KMS-11 (cell line): ENCODE measurements around the gene RNF215.

Experiments used
- H2AFZ ChIP-seq: fragments of 200-600 bp; sonication (generic); 2 replicates; pipeline ENCODE4 v1.6.1; 2016; ENCODE audit warnings: antibody characterized with exemption, mixed run types, low read depth
- H3K27ac ChIP-seq: fragments of 200-600 bp; sonication (generic); 2 replicates; pipeline ENCODE4 v1.6.1; 2016; ENCODE audit warnings: mild to moderate bottlenecking, mixed run types
- H3K27me3 ChIP-seq: fragments of 200-600 bp; sonication (generic); 2 replicates; pipeline ENCODE4 v1.6.1; 2017; ENCODE audit warnings: mild to moderate bottlenecking, low read depth, mixed run types, moderate library complexity; ENCODE audit not compliant: insufficient read depth
- H3K36me3 ChIP-seq: fragments of 200-600 bp; sonication (generic); 2 replicates; pipeline ENCODE4 v1.6.1; 2017; ENCODE audit warnings: mild to moderate bottlenecking, mixed run types; ENCODE audit not compliant: insufficient read depth
- H3K4me1 ChIP-seq: fragments of 200-600 bp; sonication (generic); 2 replicates; pipeline ENCODE4 v1.6.1; 2016; ENCODE audit warnings: mild to moderate bottlenecking, low read depth, mixed run types; ENCODE audit not compliant: poor library complexity, severe bottlenecking
- H3K4me2 ChIP-seq: fragments of 200-600 bp; sonication (generic); 2 replicates; pipeline ENCODE4 v1.7.0; 2016; ENCODE audit warnings: mild to moderate bottlenecking, mixed run types
- H3K4me3 ChIP-seq: fragments of 200-600 bp; sonication (generic); IDR thresholded peaks from 2 replicates; pipeline ENCODE4 v1.6.1; 2017; ENCODE audit warnings: low read depth, low read length, mixed read lengths; ENCODE audit not compliant: insufficient read depth
- H3K79me2 ChIP-seq: fragments of 200-600 bp; sonication (generic); 2 replicates; pipeline ENCODE4 v1.6.1; 2016; ENCODE audit warnings: low read depth, mixed run types; ENCODE audit not compliant: insufficient read depth
- H3K9ac ChIP-seq: fragments of 200-600 bp; sonication (generic); 2 replicates; pipeline ENCODE4 v1.6.1; 2016; ENCODE audit warnings: mild to moderate bottlenecking, mixed run types
- H4K20me1 ChIP-seq: fragments of 200-600 bp; sonication (generic); 2 replicates; pipeline ENCODE4 v1.6.1; 2016; ENCODE audit warnings: mild to moderate bottlenecking, mixed run types; ENCODE audit not compliant: insufficient read depth
- TF ChIP-seq, protein P1 (sequence below): fragments of 200-600 bp; sonication (generic); conservative IDR thresholded peaks from 2 replicates; pipeline ENCODE4 v1.6.1; 2017; ENCODE audit warnings: low read depth, mild to moderate bottlenecking, antibody characterized with exemption, low read length, moderate library complexity, mixed read lengths

Gene RNF215

GRCh38 chr22:30422481-30423300 lies 35.5 kb upstream of the RNF215 start:
- TF ChIP-seq, protein P1, sequence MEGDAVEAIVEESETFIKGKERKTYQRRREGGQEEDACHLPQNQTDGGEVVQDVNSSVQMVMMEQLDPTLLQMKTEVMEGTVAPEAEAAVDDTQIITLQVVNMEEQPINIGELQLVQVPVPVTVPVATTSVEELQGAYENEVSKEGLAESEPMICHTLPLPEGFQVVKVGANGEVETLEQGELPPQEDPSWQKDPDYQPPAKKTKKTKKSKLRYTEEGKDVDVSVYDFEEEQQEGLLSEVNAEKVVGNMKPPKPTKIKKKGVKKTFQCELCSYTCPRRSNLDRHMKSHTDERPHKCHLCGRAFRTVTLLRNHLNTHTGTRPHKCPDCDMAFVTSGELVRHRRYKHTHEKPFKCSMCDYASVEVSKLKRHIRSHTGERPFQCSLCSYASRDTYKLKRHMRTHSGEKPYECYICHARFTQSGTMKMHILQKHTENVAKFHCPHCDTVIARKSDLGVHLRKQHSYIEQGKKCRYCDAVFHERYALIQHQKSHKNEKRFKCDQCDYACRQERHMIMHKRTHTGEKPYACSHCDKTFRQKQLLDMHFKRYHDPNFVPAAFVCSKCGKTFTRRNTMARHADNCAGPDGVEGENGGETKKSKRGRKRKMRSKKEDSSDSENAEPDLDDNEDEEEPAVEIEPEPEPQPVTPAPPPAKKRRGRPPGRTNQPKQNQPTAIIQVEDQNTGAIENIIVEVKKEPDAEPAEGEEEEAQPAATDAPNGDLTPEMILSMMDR = no peak
- peak overlapping the region; percentile 38 for H3K4me2 ChIP-seq
- peaks cover 28% of the 10 kb centered on the region for H3K4me1 ChIP-seq
- H4K20me1 ChIP-seq = no peaks in the 10 kb centered on the region
- peak overlapping the region; percentile 85 for H3K9ac ChIP-seq
- H3K27ac ChIP-seq = peak overlapping the region; percentile 66
- no peaks in the 10 kb centered on the region for H3K27me3 ChIP-seq
- no peak overlapping the region for H3K4me3 ChIP-seq
- H3K79me2 ChIP-seq = no peaks in the 10 kb centered on the region; the same call in 1 of the 2 replicates
- no peaks in the 10 kb centered on the region for H3K36me3 ChIP-seq
- peak overlapping the region; percentile 100 for H2AFZ ChIP-seq

DNA sequence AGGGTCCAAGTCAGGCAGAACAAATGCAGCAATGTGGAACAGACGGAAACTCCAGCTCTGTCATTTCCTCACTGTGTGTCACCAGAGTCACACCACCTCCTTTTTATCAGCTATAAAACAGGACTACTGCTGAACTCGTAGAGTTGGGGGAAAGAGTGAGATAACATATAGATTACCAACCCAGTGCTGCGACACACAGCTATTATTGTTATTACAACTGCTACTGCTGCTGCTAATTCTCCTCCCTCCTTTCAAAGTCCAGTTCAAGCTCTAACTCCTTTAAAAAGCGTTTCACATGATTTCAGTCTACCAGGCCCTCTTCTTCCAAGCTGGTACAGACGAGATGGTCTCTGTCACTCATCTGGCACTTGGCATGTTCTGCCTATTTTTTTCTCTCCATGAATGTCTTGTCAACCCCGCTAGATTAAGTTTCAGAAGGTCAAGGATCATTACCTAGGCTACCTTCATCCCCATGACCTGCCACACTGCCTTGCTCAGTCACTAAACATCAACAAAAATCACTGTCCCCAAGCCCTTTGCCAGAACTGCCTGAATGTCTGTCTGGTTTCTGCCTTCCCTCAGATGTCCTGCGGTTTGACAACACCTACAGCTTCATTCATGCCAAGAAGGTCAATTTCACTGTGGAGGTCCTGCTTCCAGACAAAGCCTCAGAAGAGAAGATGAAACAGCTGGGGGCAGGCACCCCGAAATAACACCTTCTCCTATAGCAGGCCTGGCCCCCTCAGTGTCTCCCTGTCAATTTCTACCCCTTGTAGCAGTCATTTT lies 34.7 kb upstream of the RNF215 start:
- no peak overlapping the region for H2AFZ ChIP-seq
- H3K4me2 ChIP-seq = peak overlapping the region; percentile 38; the same call in 1 of the 2 replicates
- H3K27ac ChIP-seq = no peak overlapping the region
- no peaks in the 10 kb centered on the region for H4K20me1 ChIP-seq
- TF ChIP-seq, protein P1 = no peak
- peaks cover 28% of the 10 kb centered on the region for H3K4me1 ChIP-seq
- H3K79me2 ChIP-seq = no peaks in the 10 kb centered on the region; the same call in 1 of the 2 replicates
- no peaks in the 10 kb centered on the region for H3K36me3 ChIP-seq
- H3K27me3 ChIP-seq = no peaks in the 10 kb centered on the region
- no peak overlapping the region for H3K4me3 ChIP-seq
- H3K9ac ChIP-seq = no peak overlapping the region

DNA sequence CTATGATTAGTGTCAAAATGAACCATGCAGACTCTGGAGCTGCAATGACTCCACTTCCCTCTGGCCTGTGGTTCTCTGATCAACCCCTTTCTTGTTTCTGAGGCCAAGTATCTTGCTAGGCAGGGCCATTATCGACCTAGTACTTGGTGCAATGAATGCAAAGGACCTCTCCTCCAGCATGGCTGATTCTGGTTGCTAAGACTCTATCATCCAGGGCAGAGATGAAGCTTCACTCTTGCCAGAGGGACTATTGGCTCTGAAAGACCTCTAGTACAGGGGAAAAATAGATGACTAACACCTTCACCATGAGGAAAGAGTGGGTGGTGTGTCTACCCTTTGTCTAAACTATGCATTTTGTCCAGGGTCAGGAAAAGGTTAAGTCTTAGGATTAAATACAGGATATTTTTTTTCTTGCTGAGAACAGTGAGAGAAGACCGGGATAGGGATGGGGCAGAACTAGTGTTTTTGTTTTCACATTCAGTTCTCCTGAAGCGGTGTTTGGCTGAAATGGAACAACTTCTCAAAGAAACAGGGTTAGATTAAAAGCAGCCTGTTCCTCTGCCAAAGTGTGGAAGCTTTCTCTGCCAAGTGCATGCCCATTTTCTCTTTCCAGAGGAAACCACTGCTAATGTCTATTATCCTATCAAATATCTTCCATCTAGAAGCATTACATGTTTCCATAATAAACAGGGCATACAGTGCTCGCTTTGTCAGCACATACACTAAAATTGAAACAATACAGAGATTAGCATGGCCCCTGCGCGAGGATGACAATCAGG lies 33.3 kb upstream of the RNF215 start:
- Histone ChIP-seq H3K9ac (no peak overlapping the region), H3K27ac (no peak overlapping the region), H3K4me3 (no peak overlapping the region), H3K4me2 (no peak overlapping the region), H3K36me3 (no peaks in the 10 kb centered on the region), H3K27me3 (no peaks in the 10 kb centered on the region), H3K4me1 (peaks cover 23% of the 10 kb centered on the region), H4K20me1 (no peaks in the 10 kb centered on the region), H2AFZ (no peak overlapping the region), H3K79me2 (no peaks in the 10 kb centered on the region; the same call in 1 of the 2 replicates)
- TF ChIP-seq, protein P1 = no peak

GRCh38 chr22:30416837-30417236 lies 29.6 kb upstream of the RNF215 start:
- peaks cover under 1% of the 10 kb centered on the region for H3K4me1 ChIP-seq
- H3K9ac ChIP-seq = no peak overlapping the region
- H3K4me2 ChIP-seq = no peak overlapping the region
- no peak overlapping the region for H3K4me3 ChIP-seq
- H4K20me1 ChIP-seq = no peaks in the 10 kb centered on the region
- H3K27ac ChIP-seq = no peak overlapping the region
- TF ChIP-seq, protein P1 = no peak
- H3K27me3 ChIP-seq = no peaks in the 10 kb centered on the region
- H3K79me2 ChIP-seq = no peaks in the 10 kb centered on the region
- no peak overlapping the region for H2AFZ ChIP-seq
- H3K36me3 ChIP-seq = no peaks in the 10 kb centered on the region
